Spinal cord (tissue), 10 donors: Measurements from ENCODE around the gene CDKN2D. TPM values are rescaled to one million over a fixed set of nuclear protein-coding genes. Genes with fewer than 3 reads are reported as not detected.

Experiments used
- DNase-seq, 6 donors: peaks; one replicate each; pipeline versions ENCODE4 v3.0.0 to v3.0.0-alpha.2; 2013 to 2015; ENCODE audit warnings: low spot score in 6 of 6, low read depth in 4 of 6
- H3K27ac ChIP-seq: one replicate; pipeline ENCODE4 v1.5.1; 2013; ENCODE audit warnings: low read depth, low read length, control low read depth
- H3K27me3 ChIP-seq: one replicate; pipeline ENCODE4 v1.6.1; 2013; ENCODE audit warnings: low read length; ENCODE audit not compliant: control insufficient read depth, insufficient read depth
- H3K36me3 ChIP-seq: one replicate; pipeline ENCODE4 v1.6.1; 2013; ENCODE audit warnings: low read length; ENCODE audit not compliant: control insufficient read depth, insufficient read depth
- H3K4me1 ChIP-seq: one replicate; pipeline ENCODE4 v1.6.1; 2013; ENCODE audit warnings: low read length; ENCODE audit not compliant: control insufficient read depth, insufficient read depth
- H3K4me3 ChIP-seq: one replicate; pipeline ENCODE4 v1.5.1; 2013; ENCODE audit warnings: low read depth, low read length, control low read depth
- H3K9me3 ChIP-seq: one replicate; pipeline ENCODE4 v1.6.1; 2013; ENCODE audit warnings: low read length; ENCODE audit not compliant: control insufficient read depth, insufficient read depth
- WGBS: methylation state at CpG from one replicate; pipeline ENCODE4 v1.1.5; 2013; ENCODE audit warnings: missing lambda C conversion rate; ENCODE audit not compliant: insufficient coverage; 5-methylcytosine and 5-hydroxymethylcytosine counted together
- polyA plus RNA-seq, 2 donors: library from polyadenylated mRNA; unstranded; fragments of 120-200 nt; gene quantifications; one replicate each; pipeline ENCODE4 v1.2.1, GENCODE V29; 2013; ENCODE audit not compliant: insufficient read length in 2 of 2
- small RNA-seq: library from RNA; depleted of rRNA; stranded (forward); fragments of <200 nt; gene quantifications from one replicate; pipeline ENCODE3, GENCODE V24; 2014; ENCODE audit warnings: low replicate concordance
- total RNA-seq, 2 donors: library from RNA; depleted of rRNA in 1 of 2; stranded (reverse); fragments of 120-200 nt in 1 of 2; fragments of >200 nt in 1 of 2; gene quantifications; one replicate each; pipeline versions ENCODE4 v1.2.3 to v1.2.4, GENCODE V29; 2013 to 2014
- donor health status: healthy.

The CDKN2D gene
- total and polyA plus RNA-seq, 4 donors, result 25.6 to 173 (median 109) TPM

GRCh38 chr19:10516671-10517286, 52.0 kb downstream of the CDKN2D start:
- peaks cover 18% of the 10 kb centered on the region for H3K4me1 ChIP-seq
- no peak overlapping the region for H3K27ac ChIP-seq
- H3K9me3 ChIP-seq, result no peaks in the 10 kb centered on the region
- peaks cover 83% of the 10 kb centered on the region for H3K27me3 ChIP-seq
- DNase-seq, result no peak
- H3K36me3 ChIP-seq, result no peaks in the 10 kb centered on the region
- WGBS, result 35% methylated on average over 7 of the region's 10 CpGs
- no peak overlapping the region for H3K4me3 ChIP-seq

Small RNA genes lying within 50 kb of the gene (small RNA-seq; reads per million reads assigned to genes)
- gene MIR1238, result not detected
- gene RNU7-140P, result not detected

Other genes with a start within 250 kb of the CDKN2D start
- gene RAVER1, start 235.4 kb downstream of the CDKN2D start, total RNA-seq, result 1 to 10 TPM; 5.4 to 8.7 TPM
- 10 to 100 TPM; 32.5 to 42.3 TPM for gene RAVER1, start 235.4 kb downstream of the CDKN2D start, polyA plus RNA-seq
- gene ICAM3, start 229.4 kb downstream of the CDKN2D start, total RNA-seq, result 1 to 10 TPM; 5.5 to 8.7 TPM
- 1 to 10 TPM; 3.8 to 4.4 TPM for gene ICAM3, start 229.4 kb downstream of the CDKN2D start, polyA plus RNA-seq
- 10 to 100 TPM; 44.5 to 94.4 TPM for gene TYK2, start 188.4 kb downstream of the CDKN2D start, total RNA-seq
- gene TYK2, start 188.4 kb downstream of the CDKN2D start, polyA plus RNA-seq, result 100 to 1,000 TPM; 108 to 153 TPM
- gene CDC37, start 165.4 kb downstream of the CDKN2D start, total RNA-seq, result 100 to 1,000 TPM in 1 of 2 donors, 10 to 100 TPM in 1; 47.4 to 164 TPM
- 100 to 1,000 TPM; 151 to 191 TPM for gene CDC37, start 165.4 kb downstream of the CDKN2D start, polyA plus RNA-seq
- 10 to 100 TPM in 1 of 2 donors, 1 to 10 TPM in 1; 4.2 to 10.8 TPM for gene PDE4A, start 148.4 kb downstream of the CDKN2D start, total RNA-seq
- 10 to 100 TPM; 25.7 to 28.4 TPM for gene PDE4A, start 148.4 kb downstream of the CDKN2D start, polyA plus RNA-seq
- gene KEAP1, start 65.6 kb downstream of the CDKN2D start, total RNA-seq, result 10 to 100 TPM; 40.5 to 60.1 TPM
- gene KEAP1, start 65.6 kb downstream of the CDKN2D start, polyA plus RNA-seq, result 10 to 100 TPM; 76.7 to 93.6 TPM
- gene S1PR5, start 51.5 kb downstream of the CDKN2D start, total RNA-seq, result 1 to 10 TPM; 1.3 to 3.8 TPM
- 1 to 10 TPM; 1.1 to 1.6 TPM for gene S1PR5, start 51.5 kb downstream of the CDKN2D start, polyA plus RNA-seq
- gene ATG4D, start 25.1 kb downstream of the CDKN2D start, total RNA-seq, result 10 to 100 TPM; 10.6 to 20.5 TPM
- gene ATG4D, start 25.1 kb downstream of the CDKN2D start, polyA plus RNA-seq, result 10 to 100 TPM; 42.2 to 43.9 TPM
- 10 to 100 TPM in 1 of 2 donors, 1 to 10 TPM in 1; 4.4 to 13.1 TPM for gene KRI1, start 3.0 kb downstream of the CDKN2D start, total RNA-seq
- gene KRI1, start 3.0 kb downstream of the CDKN2D start, polyA plus RNA-seq, result 10 to 100 TPM; 16.2 to 32.5 TPM
- under 1 TPM; 0.30 to 0.83 TPM for gene AP1M2, start 18.3 kb upstream of the CDKN2D start, total RNA-seq
- 1 to 10 TPM; 1.1 to 1.2 TPM for gene AP1M2, start 18.3 kb upstream of the CDKN2D start, polyA plus RNA-seq
- 10 to 100 TPM; 46.8 to 60.4 TPM for gene SLC44A2, start 56.6 kb upstream of the CDKN2D start, total RNA-seq
- 100 to 1,000 TPM; 116 to 146 TPM for gene SLC44A2, start 56.6 kb upstream of the CDKN2D start, polyA plus RNA-seq
- gene ILF3, start 85.4 kb upstream of the CDKN2D start, total RNA-seq, result 10 to 100 TPM; 89.8 to 98.6 TPM
- gene ILF3, start 85.4 kb upstream of the CDKN2D start, polyA plus RNA-seq, result 100 to 1,000 TPM; 234 to 267 TPM
- gene QTRT1, start 132.5 kb upstream of the CDKN2D start, total RNA-seq, result 10 to 100 TPM; 25.9 to 47.6 TPM
- 100 to 1,000 TPM in 1 of 2 donors, 10 to 100 TPM in 1; 79.6 to 110 TPM for gene QTRT1, start 132.5 kb upstream of the CDKN2D start, polyA plus RNA-seq
- gene DNM2, start 149.1 kb upstream of the CDKN2D start, total RNA-seq, result 10 to 100 TPM; 59.2 to 77.9 TPM
- 100 to 1,000 TPM in 1 of 2 donors, 10 to 100 TPM in 1; 92.2 to 111 TPM for gene DNM2, start 149.1 kb upstream of the CDKN2D start, polyA plus RNA-seq